Stimulated activated CD8-positive, alpha-beta memory T cell treated with anti-CD3 and anti-CD28 coated beads, Interleukin-15, amount 100 ng/mL, for 4 hours (primary cell): ENCODE results near the gene KIAA0930.
"Not testable (repeated sequence)": the region's sequence is repeated elsewhere in the genome, so short reads cannot be mapped to it uniquely, and the experiment has no call there.

Experiments
- DNase-seq, 2 donors: peaks; one replicate each; pipeline ENCODE4 v3.0.0-alpha.2; 2020; ENCODE audit warnings: low read depth in 2 of 2

Gene KIAA0930

GRCh38 chr22:45200860-45201511 lies 39.7 kb downstream of the KIAA0930 start:
- DNase-seq: no peak

GRCh38 chr22:45200230-45200629 lies 40.5 kb downstream of the KIAA0930 start:
- no peak for DNase-seq

GRCh38 chr22:45199723-45200122 lies 41.0 kb downstream of the KIAA0930 start:
- DNase-seq: no peak

GRCh38 chr22:45198463-45198795 lies 42.3 kb downstream of the KIAA0930 start:
- no peak for DNase-seq

GRCh38 chr22:45197606-45198462 lies 42.9 kb downstream of the KIAA0930 start:
- DNase-seq: no peak

- no peak for DNase-seq
Observed at GRCh38 chr22:45196926-45197605, 43.6 kb downstream of the KIAA0930 start.

GRCh38 chr22:45196308-45196707 lies 44.4 kb downstream of the KIAA0930 start:
- no peak for DNase-seq

GRCh38 chr22:45195616-45196015 lies 45.1 kb downstream of the KIAA0930 start:
- DNase-seq: no peak

- DNase-seq: no peak
Observed at GRCh38 chr22:45194686-45195085, 46.0 kb downstream of the KIAA0930 start.

- no peak for DNase-seq
Observed at GRCh38 chr22:45192701-45193187, 48.0 kb downstream of the KIAA0930 start.

GRCh38 chr22:45191746-45192145 lies 48.9 kb downstream of the KIAA0930 start:
- not testable (repeated sequence) for DNase-seq

- no peak for DNase-seq
Observed at GRCh38 chr22:45190202-45190872, 50.4 kb downstream of the KIAA0930 start.

GRCh38 chr22:45188779-45189178 lies 51.9 kb downstream of the KIAA0930 start:
- no peak for DNase-seq

- DNase-seq: no peak
Observed at GRCh38 chr22:45187891-45188290, 52.8 kb downstream of the KIAA0930 start.

- no peak for DNase-seq
Observed at GRCh38 chr22:45185718-45186514, 54.8 kb downstream of the KIAA0930 start.

- DNase-seq: no peak
Observed at GRCh38 chr22:45183974-45184373, 56.7 kb downstream of the KIAA0930 start.

GRCh38 chr22:45181766-45182165 lies 58.9 kb downstream of the KIAA0930 start:
- DNase-seq: no peak

GRCh38 chr22:45181240-45181639 lies 59.5 kb downstream of the KIAA0930 start:
- DNase-seq: no peak

- no peak for DNase-seq
Observed at GRCh38 chr22:45180146-45180679, 60.5 kb downstream of the KIAA0930 start.

- DNase-seq: no peak
Observed at GRCh38 chr22:45179276-45180049, 61.2 kb downstream of the KIAA0930 start.
